ENCODE data around the gene SMYD1. TPM values are rescaled to one million over a fixed set of nuclear protein-coding genes. Genes with fewer than 3 reads are reported as not detected.
"Not testable (repeated sequence)": the region's sequence is repeated elsewhere in the genome, so short reads cannot be mapped to it uniquely, and the experiment has no call there.

SMYD1 gene
- total RNA-seq (100 to 1,000 TPM; 147 to 198 (median 169) TPM), polyA plus RNA-seq (96.1 TPM)
- long read RNA-seq, donor 1, full-length matches to known transcripts, result 165 of 224 reads
- long read RNA-seq, donor 1, partial matches to known transcripts, result 46 of 224 reads
- long read RNA-seq, donor 1, other reads (novel, unspliced or antisense), result 13 of 224 reads
- long read RNA-seq, donor 2, full-length matches to known transcripts, result 56 of 77 reads
- long read RNA-seq, donor 2, partial matches to known transcripts, result 16 of 77 reads
- long read RNA-seq, donor 2, other reads (novel, unspliced or antisense), result 5 of 77 reads
- long read RNA-seq, donor 3, full-length matches to known transcripts, result 306 of 364 reads
- long read RNA-seq, donor 3, partial matches to known transcripts, result 35 of 364 reads
- long read RNA-seq, donor 3, other reads (novel, unspliced or antisense), result 23 of 364 reads
- long read RNA-seq, donor 4, full-length matches to known transcripts, result 102 of 126 reads
- long read RNA-seq, donor 4, partial matches to known transcripts, result 18 of 126 reads
- long read RNA-seq, donor 4, other reads (novel, unspliced or antisense), result 6 of 126 reads

- intact Hi-C loops (cut with DNase I), result no loop called here
- DNase-seq (peak in 1 of 3 donors; percentile 52), ATAC-seq (peak; percentile 87 to 90)
- no peaks in the 10 kb centered on the region for H3K27me3 ChIP-seq (ENCODE audit: control insufficient read depth, insufficient read depth)
- H3K4me3 ChIP-seq (ENCODE audit: low read length), result peak within 1 kb of the TSS; percentile 77
- no peaks in the 10 kb centered on the region for H3K9me3 ChIP-seq (ENCODE audit: control insufficient read depth, low read length)
- peak within 1 kb of the TSS; percentile 86 for H3K27ac ChIP-seq (ENCODE audit: low read length)
- H3K4me1 ChIP-seq (ENCODE audit: control insufficient read depth, insufficient read depth, low read length), result no peaks in the 10 kb centered on the region
- 41% methylated on average over 8 of the region's 8 CpGs for WGBS
Observed at GRCh38 chr2:88067598-88067997, at the start of gene SMYD1. Gene SMYD1 (plus strand): TSS chr2:88067825. CDS start chr2:88067865, 40 bp downstream.

- H3K4me1 ChIP-seq (ENCODE audit: control insufficient read depth, insufficient read depth, low read length); ATAC-seq; H3K9me3 ChIP-seq (ENCODE audit: control insufficient read depth, low read length); H3K27ac ChIP-seq (ENCODE audit: low read length); intact Hi-C loops (cut with DNase I); DNase-seq; H3K27me3 ChIP-seq (ENCODE audit: control insufficient read depth, insufficient read depth); H3K4me3 ChIP-seq (ENCODE audit: low read length): not testable (repeated sequence)
- WGBS, result 81% methylated on average over 11 of the region's 11 CpGs
Observed at GRCh38 chr2:88018077-88018805, 49.4 kb upstream of the SMYD1 start.

GRCh38 chr2:88018909-88019308, 48.7 kb upstream of the SMYD1 start:
- DNase-seq (no peak), ATAC-seq (no peak)
- H3K27ac ChIP-seq (ENCODE audit: low read length), result no peak overlapping the region
- no peak overlapping the region for H3K4me3 ChIP-seq (ENCODE audit: low read length)
- H3K9me3 ChIP-seq (ENCODE audit: control insufficient read depth, low read length), result no peaks in the 10 kb centered on the region
- WGBS, result 87% methylated on average over 6 of the region's 6 CpGs
- H3K27me3 ChIP-seq (ENCODE audit: control insufficient read depth, insufficient read depth), result no peaks in the 10 kb centered on the region
- intact Hi-C loops (cut with DNase I), result no loop called here
- no peaks in the 10 kb centered on the region for H3K4me1 ChIP-seq (ENCODE audit: control insufficient read depth, insufficient read depth, low read length)

- ATAC-seq (no peak), DNase-seq (no peak)
- H3K27ac ChIP-seq (ENCODE audit: low read length), result no peak overlapping the region
- intact Hi-C loops (cut with DNase I), result no loop called here
- no peak overlapping the region for H3K4me3 ChIP-seq (ENCODE audit: low read length)
- no peaks in the 10 kb centered on the region for H3K9me3 ChIP-seq (ENCODE audit: control insufficient read depth, low read length)
- H3K4me1 ChIP-seq (ENCODE audit: control insufficient read depth, insufficient read depth, low read length), result no peaks in the 10 kb centered on the region
- 89% methylated on average over 3 of the region's 3 CpGs for WGBS
- no peaks in the 10 kb centered on the region for H3K27me3 ChIP-seq (ENCODE audit: control insufficient read depth, insufficient read depth)
Observed at GRCh38 chr2:88019985-88020384, 47.6 kb upstream of the SMYD1 start.

- 93% methylated on average over 5 of the region's 5 CpGs for WGBS
- ATAC-seq, result no peak
- DNase-seq, result no peak
- Histone ChIP-seq H3K9me3 (ENCODE audit: control insufficient read depth, low read length) (no peaks in the 10 kb centered on the region), H3K4me1 (ENCODE audit: control insufficient read depth, insufficient read depth, low read length) (no peaks in the 10 kb centered on the region), H3K4me3 (ENCODE audit: low read length) (no peak overlapping the region), H3K27ac (ENCODE audit: low read length) (no peak overlapping the region), H3K27me3 (ENCODE audit: control insufficient read depth, insufficient read depth) (no peaks in the 10 kb centered on the region)
- intact Hi-C loops (cut with DNase I), result no loop called here
Observed at GRCh38 chr2:88022669-88022921, 45.0 kb upstream of the SMYD1 start.

- Histone ChIP-seq H3K27me3 (ENCODE audit: control insufficient read depth, insufficient read depth) (no peaks in the 10 kb centered on the region), H3K27ac (ENCODE audit: low read length) (no peak overlapping the region), H3K4me1 (ENCODE audit: control insufficient read depth, insufficient read depth, low read length) (no peaks in the 10 kb centered on the region), H3K9me3 (ENCODE audit: control insufficient read depth, low read length) (no peaks in the 10 kb centered on the region), H3K4me3 (ENCODE audit: low read length) (no peak overlapping the region)
- WGBS, result 76% methylated on average over 6 of the region's 6 CpGs
- intact Hi-C loops (cut with DNase I), result no loop called here
- ATAC-seq (no peak), DNase-seq (no peak)
Observed at GRCh38 chr2:88024509-88024908, 43.1 kb upstream of the SMYD1 start.

- WGBS, result 89% methylated on average over 10 of the region's 10 CpGs
- no peak for DNase-seq
- intact Hi-C loops (cut with DNase I), result no loop called here
- ATAC-seq, result no peak
- no peaks in the 10 kb centered on the region for H3K27me3 ChIP-seq (ENCODE audit: control insufficient read depth, insufficient read depth)
- no peak overlapping the region for H3K27ac ChIP-seq (ENCODE audit: low read length)
- H3K4me1 ChIP-seq (ENCODE audit: control insufficient read depth, insufficient read depth, low read length), result no peaks in the 10 kb centered on the region
- H3K4me3 ChIP-seq (ENCODE audit: low read length), result no peak overlapping the region
- H3K9me3 ChIP-seq (ENCODE audit: control insufficient read depth, low read length), result no peaks in the 10 kb centered on the region
Observed at GRCh38 chr2:88027697-88028389, 39.8 kb upstream of the SMYD1 start.

GRCh38 chr2:88028931-88029330, 38.7 kb upstream of the SMYD1 start:
- Histone ChIP-seq H3K4me1 (ENCODE audit: control insufficient read depth, insufficient read depth, low read length) (no peaks in the 10 kb centered on the region), H3K27me3 (ENCODE audit: control insufficient read depth, insufficient read depth) (no peaks in the 10 kb centered on the region), H3K4me3 (ENCODE audit: low read length) (no peak overlapping the region), H3K27ac (ENCODE audit: low read length) (no peak overlapping the region), H3K9me3 (ENCODE audit: control insufficient read depth, low read length) (no peaks in the 10 kb centered on the region)
- DNase-seq (no peak), ATAC-seq (no peak)
- WGBS, result 93% methylated on average over 4 of the region's 4 CpGs
- intact Hi-C loops (cut with DNase I), result no loop called here

- Histone ChIP-seq H3K9me3 (ENCODE audit: control insufficient read depth, low read length) (no peaks in the 10 kb centered on the region), H3K27ac (ENCODE audit: low read length) (no peak overlapping the region), H3K4me3 (ENCODE audit: low read length) (no peak overlapping the region), H3K27me3 (ENCODE audit: control insufficient read depth, insufficient read depth) (no peaks in the 10 kb centered on the region), H3K4me1 (ENCODE audit: control insufficient read depth, insufficient read depth, low read length) (no peaks in the 10 kb centered on the region)
- no peak for DNase-seq
- intact Hi-C loops (cut with DNase I), result no loop called here
- 95% methylated on average over 7 of the region's 7 CpGs for WGBS
- no peak for ATAC-seq
Observed at GRCh38 chr2:88032070-88032702, 35.4 kb upstream of the SMYD1 start.

GRCh38 chr2:88036182-88036581, 31.4 kb upstream of the SMYD1 start:
- WGBS, result 80% methylated on average over 2 of the region's 2 CpGs
- H3K4me1 ChIP-seq (ENCODE audit: control insufficient read depth, insufficient read depth, low read length), result peaks cover 3% of the 10 kb centered on the region
- intact Hi-C loops (cut with DNase I), result no loop called here
- H3K9me3 ChIP-seq (ENCODE audit: control insufficient read depth, low read length), result no peaks in the 10 kb centered on the region
- no peaks in the 10 kb centered on the region for H3K27me3 ChIP-seq (ENCODE audit: control insufficient read depth, insufficient read depth)
- no peak overlapping the region for H3K4me3 ChIP-seq (ENCODE audit: low read length)
- H3K27ac ChIP-seq (ENCODE audit: low read length), result no peak overlapping the region
- ATAC-seq (no peak), DNase-seq (no peak)

- Histone ChIP-seq H3K4me3 (ENCODE audit: low read length) (no peak overlapping the region), H3K27ac (ENCODE audit: low read length) (no peak overlapping the region), H3K4me1 (ENCODE audit: control insufficient read depth, insufficient read depth, low read length) (peaks cover 3% of the 10 kb centered on the region), H3K27me3 (ENCODE audit: control insufficient read depth, insufficient read depth) (no peaks in the 10 kb centered on the region), H3K9me3 (ENCODE audit: control insufficient read depth, low read length) (no peaks in the 10 kb centered on the region)
- intact Hi-C loops (cut with DNase I), result no loop called here
- ATAC-seq (no peak), DNase-seq (no peak)
Observed at GRCh38 chr2:88036606-88037005, 31.0 kb upstream of the SMYD1 start.

All from right cardiac atrium (tissue), 5 donors.